GM19372 (cell line): ENCODE data around the gene EEF1AKMT3.

Experiments used
- ATAC-seq: cut with Tn5 transposase; IDR thresholded peaks from one replicate; pipeline ENCODE4 v1.9.1; 2021; ENCODE audit warnings: mild to moderate bottlenecking, low read depth, moderate library complexity; ENCODE audit not compliant: unreplicated experiment

Gene EEF1AKMT3

GRCh38 chr12:57734591-57734990, 37.8 kb upstream of the EEF1AKMT3 start:
- ATAC-seq, result no peak

- no peak for ATAC-seq
Observed at GRCh38 chr12:57735198-57735855, 37.1 kb upstream of the EEF1AKMT3 start.

GRCh38 chr12:57735952-57736740, 36.3 kb upstream of the EEF1AKMT3 start:
- ATAC-seq, result no peak

- ATAC-seq, result no peak
Observed at GRCh38 chr12:57736741-57737466, 35.5 kb upstream of the EEF1AKMT3 start.

GRCh38 chr12:57737467-57738460, 34.6 kb upstream of the EEF1AKMT3 start:
- no peak for ATAC-seq

- no peak for ATAC-seq
Observed at GRCh38 chr12:57738661-57739237, 33.7 kb upstream of the EEF1AKMT3 start, which contains the start of gene AGAP2. Gene AGAP2, minus strand, starts transcription at chr12:57738742. Its CDS starts 496 bp downstream, at chr12:57738246.

- ATAC-seq, result no peak
Observed at GRCh38 chr12:57739387-57739786, 33.0 kb upstream of the EEF1AKMT3 start.

- no peak for ATAC-seq
Observed at GRCh38 chr12:57739914-57740538, 32.4 kb upstream of the EEF1AKMT3 start.

- peak; percentile 41 for ATAC-seq
Observed at GRCh38 chr12:57740656-57741412, 31.6 kb upstream of the EEF1AKMT3 start.

GRCh38 chr12:57741413-57741789, 31.0 kb upstream of the EEF1AKMT3 start:
- no peak for ATAC-seq

GRCh38 chr12:57741844-57742738, 30.3 kb upstream of the EEF1AKMT3 start:
- peak; percentile 46 for ATAC-seq

- no peak for ATAC-seq
Observed at GRCh38 chr12:57743769-57744168, 28.6 kb upstream of the EEF1AKMT3 start.

GRCh38 chr12:57744194-57744776, 28.1 kb upstream of the EEF1AKMT3 start:
- ATAC-seq, result peak; percentile 37

GRCh38 chr12:57744777-57745484, 27.5 kb upstream of the EEF1AKMT3 start, which contains the start of gene TSPAN31:
Gene TSPAN31, plus strand, starts transcription at chr12:57745039. Its CDS starts 116 bp downstream, at chr12:57745155.
- peak; percentile 75 for ATAC-seq

GRCh38 chr12:57745485-57745881, 26.9 kb upstream of the EEF1AKMT3 start:
- no peak for ATAC-seq

GRCh38 chr12:57746025-57746424, 26.4 kb upstream of the EEF1AKMT3 start:
- no peak for ATAC-seq
